Activated CD8-positive, alpha-beta memory T cell treated with anti-CD3 and anti-CD28 coated beads, Interleukin-2, amount 50 U/mL, for 48 hours (primary cell): ENCODE data around the gene CDY2A.
"Not testable (repeated sequence)": the region's sequence is repeated elsewhere in the genome, so short reads cannot be mapped to it uniquely, and the experiment has no call there.

ENCODE experiments used
- DNase-seq: peaks from one replicate; pipeline ENCODE4 v3.0.0-alpha.2; 2020

CDY2A gene

GRCh38 chrY:18025487-18025886, at the start of gene CDY2A:
Gene CDY2A (plus strand): TSS chrY:18025787. CDS start chrY:18026115, 328 bp downstream.
- not testable (repeated sequence) for DNase-seq

- DNase-seq, result not testable (repeated sequence)
Observed at GRCh38 chrY:17997586-17997985, 28.0 kb upstream of the CDY2A start.

GRCh38 chrY:17998266-17998665, 27.3 kb upstream of the CDY2A start:
- DNase-seq, result not testable (repeated sequence)

- DNase-seq, result not testable (repeated sequence)
Observed at GRCh38 chrY:18023897-18024296, 1.7 kb upstream of the CDY2A start.

- not testable (repeated sequence) for DNase-seq
Observed at GRCh38 chrY:18028845-18029244, 3.3 kb downstream of the CDY2A start.

GRCh38 chrY:18030178-18030577, 4.6 kb downstream of the CDY2A start:
- DNase-seq, result not testable (repeated sequence)

- DNase-seq, result not testable (repeated sequence)
Observed at GRCh38 chrY:18034100-18034814, 8.7 kb downstream of the CDY2A start.

- DNase-seq, result not testable (repeated sequence)
Observed at GRCh38 chrY:18034864-18035263, 9.3 kb downstream of the CDY2A start.

GRCh38 chrY:18044990-18045389, 19.4 kb downstream of the CDY2A start:
- DNase-seq, result not testable (repeated sequence)

- DNase-seq, result not testable (repeated sequence)
Observed at GRCh38 chrY:18048149-18049040, 22.8 kb downstream of the CDY2A start.

- DNase-seq, result not testable (repeated sequence)
Observed at GRCh38 chrY:18049061-18049460, 23.5 kb downstream of the CDY2A start.

- DNase-seq, result not testable (repeated sequence)
Observed at GRCh38 chrY:18056473-18056872, 30.9 kb downstream of the CDY2A start.

- DNase-seq, result not testable (repeated sequence)
Observed at GRCh38 chrY:18073464-18073863, 47.9 kb downstream of the CDY2A start.
